IMR-90 (cell line): ENCODE results near the gene PSME4. TPM values are rescaled to one million over a fixed set of nuclear protein-coding genes. Genes with fewer than 3 reads are reported as not detected.

Experiments
- ATAC-seq: fragments of 200-7000 bp; cut with Tn5 transposase; 2 replicates; pipeline ENCODE4 v1.9.1; 2020; ENCODE audit warnings: low read depth, mild to moderate bottlenecking, moderate library complexity
- BruUV-seq: library from RNA; stranded (reverse); fragments of 400-500 nt; replicated peaks from 2 replicates; lab custom pipeline; 2021; lab: Mats Ljungman, UMichigan
- CTCF ChIA-PET: fragments of 300-600 bp; formaldehyde crosslinking; extraction: SDS; loops from one replicate; lab custom pipeline; 2021; ENCODE audit warnings: antibody characterized with exemption; lab: Yijun Ruan, JAX
- POLR2A ChIA-PET: fragments of 300-600 bp; sonication (Branson Sonifier 250); formaldehyde crosslinking; loops from one replicate; lab custom pipeline; 2022; ENCODE audit warnings: antibody characterized with exemption; ENCODE audit not compliant: unreplicated experiment; lab: Charles Lee
- DNase-seq: peaks from one replicate; pipeline ENCODE4 v3.0.0; 2013
- H2AFZ ChIP-seq: replicated peaks from 2 replicates; pipeline ENCODE3; 2013; ENCODE audit warnings: low read length, mild to moderate bottlenecking; ENCODE audit not compliant: poor library complexity
- H2AK5ac ChIP-seq: 2 replicates; pipeline ENCODE4 v1.6.1; 2013; ENCODE audit warnings: low read depth, low read length, inconsistent platforms
- H2AK9ac ChIP-seq: replicated peaks from 2 replicates; pipeline ENCODE3; 2013; ENCODE audit warnings: mild to moderate bottlenecking, low read depth, low read length, moderate library complexity; ENCODE audit not compliant: poor library complexity
- H2BK120ac ChIP-seq: 2 replicates; pipeline ENCODE4 v1.6.1; 2013; ENCODE audit warnings: low read depth, low read length, inconsistent platforms
- H2BK15ac ChIP-seq: 3 replicates; pipeline ENCODE4 v1.6.1; 2013; ENCODE audit warnings: low read depth, low read length, inconsistent platforms
- H2BK20ac ChIP-seq: 2 replicates; pipeline ENCODE4 v1.6.1; 2013; ENCODE audit warnings: low read depth, mild to moderate bottlenecking, inconsistent platforms, low read length, moderate library complexity
- H2BK5ac ChIP-seq: 2 replicates; pipeline ENCODE4 v1.6.1; 2013; ENCODE audit warnings: mild to moderate bottlenecking, low read depth, low read length, inconsistent platforms; ENCODE audit not compliant: poor library complexity, severe bottlenecking
- H3K14ac ChIP-seq: replicated peaks from 2 replicates; pipeline ENCODE4 v1.6.1; 2013; ENCODE audit warnings: low read depth, low read length, inconsistent platforms
- H3K18ac ChIP-seq: 2 replicates; pipeline ENCODE4 v1.6.1; 2013; ENCODE audit warnings: low read depth, low read length, control low read depth
- H3K23ac ChIP-seq: 2 replicates; pipeline ENCODE4 v1.6.1; 2013; ENCODE audit warnings: low read depth, low read length, inconsistent platforms
- H3K27ac ChIP-seq: 2 replicates; pipeline ENCODE4 v1.5.1; 2013; ENCODE audit warnings: mild to moderate bottlenecking, control low read depth, low read length; ENCODE audit not compliant: insufficient read depth
- H3K27me3 ChIP-seq: 2 replicates; pipeline ENCODE4 v1.6.1; 2013; ENCODE audit warnings: low read length; ENCODE audit not compliant: control insufficient read depth, insufficient read depth
- H3K36me3 ChIP-seq: 2 replicates; pipeline ENCODE4 v1.6.1; 2013; ENCODE audit warnings: low read length, mixed read lengths; ENCODE audit not compliant: control insufficient read depth, insufficient read depth
- H3K4ac ChIP-seq: 2 replicates; pipeline ENCODE4 v1.6.1; 2013; ENCODE audit warnings: low read depth, low read length, inconsistent platforms
- H3K4me1 ChIP-seq: 2 replicates; pipeline ENCODE4 v1.6.1; 2013; ENCODE audit warnings: low read length, mixed read lengths; ENCODE audit not compliant: control insufficient read depth, insufficient read depth
- H3K4me2 ChIP-seq: 2 replicates; pipeline ENCODE4 v1.6.1; 2013; ENCODE audit warnings: low read depth, mild to moderate bottlenecking, control low read depth, low read length, moderate library complexity
- H3K4me3 ChIP-seq: 2 replicates; pipeline ENCODE4 v1.5.1; 2013; ENCODE audit warnings: low read depth, mild to moderate bottlenecking, control low read depth, low read length, moderate library complexity; ENCODE audit not compliant: insufficient read depth
- H3K56ac ChIP-seq: 2 replicates; pipeline ENCODE4 v1.6.1; 2013; ENCODE audit warnings: low read length, inconsistent platforms; ENCODE audit not compliant: insufficient read depth; ENCODE audit errors: extremely low read depth
- H3K79me1 ChIP-seq, 2 experiments: 2 replicates each; pipeline ENCODE4 v1.6.1; 2013; ENCODE audit warnings: low read length in 2 of 2, inconsistent platforms in 1 of 2, low read depth in 1 of 2
- H3K9ac ChIP-seq: 2 replicates; pipeline ENCODE4 v1.6.1; 2013; ENCODE audit warnings: low read depth, low read length, control low read depth
- H3K9me1 ChIP-seq: 2 replicates; pipeline ENCODE4 v1.6.1; 2013; ENCODE audit warnings: low read length, inconsistent platforms; ENCODE audit not compliant: insufficient read depth
- H3K9me3 ChIP-seq: 2 replicates; pipeline ENCODE4 v1.6.1; 2013; ENCODE audit warnings: low read length; ENCODE audit not compliant: control insufficient read depth, insufficient read depth
- H4K20me1 ChIP-seq: 2 replicates; pipeline ENCODE4 v1.6.1; 2013; ENCODE audit warnings: low read length, inconsistent platforms; ENCODE audit not compliant: insufficient read depth
- H4K5ac ChIP-seq: 2 replicates; pipeline ENCODE4 v1.6.1; 2013; ENCODE audit warnings: mild to moderate bottlenecking, low read depth, low read length, control low read depth
- H4K8ac ChIP-seq, 2 experiments: 2 replicates each; pipeline ENCODE4 v1.6.1; 2013; ENCODE audit warnings: low read depth in 2 of 2, low read length in 2 of 2, control low read depth in 1 of 2, inconsistent platforms in 1 of 2
- H4K91ac ChIP-seq: 2 replicates; pipeline ENCODE4 v1.6.1; 2013; ENCODE audit warnings: low read depth, low read length, inconsistent platforms; ENCODE audit not compliant: insufficient read depth
- BHLHE40 ChIP-seq: fragments of 150-350 bp; IDR thresholded peaks from 2 replicates; pipeline ENCODE4 v1.6.1; 2016; ENCODE audit warnings: mild to moderate bottlenecking, low read depth, low read length
- CEBPB ChIP-seq: IDR thresholded peaks from 2 replicates; pipeline ENCODE4 v1.6.1; 2012; ENCODE audit warnings: low read depth, low read length, improper control_type of control experiment
- CHD1 ChIP-seq: IDR thresholded peaks from 2 replicates; pipeline ENCODE4 v1.6.1; 2012; ENCODE audit warnings: low read depth, low read length, improper control_type of control experiment
- CTCF ChIP-seq: conservative IDR thresholded peaks from 2 replicates; pipeline ENCODE4 v1.5.1; 2012; ENCODE audit warnings: mild to moderate bottlenecking, low read depth, low read length, improper control_type of control experiment
- FOS ChIP-seq: fragments of 150-350 bp; IDR thresholded peaks from 2 replicates; pipeline ENCODE4 v1.6.1; 2016; ENCODE audit warnings: low read depth, low read length
- MAFK ChIP-seq: IDR thresholded peaks from 2 replicates; pipeline ENCODE4 v1.6.1; 2012; ENCODE audit warnings: low read depth, low read length, improper control_type of control experiment
- MAZ ChIP-seq: IDR thresholded peaks from 2 replicates; pipeline ENCODE4 v1.6.1; 2012; ENCODE audit warnings: low read depth, mild to moderate bottlenecking, low read length, improper control_type of control experiment, moderate library complexity, borderline replicate concordance
- MXI1 ChIP-seq: IDR thresholded peaks from 2 replicates; pipeline ENCODE4 v1.6.1; 2012; ENCODE audit warnings: low read depth, mild to moderate bottlenecking, low read length, moderate library complexity, borderline replicate concordance
- NFE2L2 ChIP-seq: fragments of 150-350 bp; IDR thresholded peaks from 2 replicates; pipeline ENCODE4 v1.6.1; 2016; ENCODE audit warnings: low read depth, mild to moderate bottlenecking, low read length
- POLR2A ChIP-seq: IDR thresholded peaks from 2 replicates; pipeline ENCODE4 v1.6.1; 2012; ENCODE audit warnings: mild to moderate bottlenecking, low read depth, low read length
- RAD21 ChIP-seq: IDR thresholded peaks from 2 replicates; pipeline ENCODE4 v1.6.1; 2012; ENCODE audit warnings: low read length, improper control_type of control experiment
- RCOR1 ChIP-seq: IDR thresholded peaks from 2 replicates; pipeline ENCODE4 v1.6.1; 2012; ENCODE audit warnings: mild to moderate bottlenecking, low read length, improper control_type of control experiment; ENCODE audit not compliant: insufficient replicate concordance
- RFX5 ChIP-seq: IDR thresholded peaks from 2 replicates; pipeline ENCODE4 v1.8.0; 2012; ENCODE audit warnings: low read depth, mild to moderate bottlenecking, low read length, moderate library complexity
- SMC3 ChIP-seq: fragments of 150-350 bp; IDR thresholded peaks from 2 replicates; pipeline ENCODE4 v1.6.1; 2016; ENCODE audit warnings: low read depth, mild to moderate bottlenecking, antibody characterized with exemption, low read length, moderate library complexity
- WGBS, 2 experiments: methylation state at CpG; one replicate each; pipeline versions ENCODE4 v1.1.5 to v1.1.7; 2013; ENCODE audit warnings: missing lambda C conversion rate in 2 of 2; ENCODE audit not compliant: insufficient read length in 1 of 2; ENCODE audit errors: extremely low coverage in 2 of 2; 5-methylcytosine and 5-hydroxymethylcytosine counted together
- dilution Hi-C: fragments of 300-500 bp; cut with HindIII; formaldehyde crosslinking; loops from one replicate; pipeline ENCODE4 v1.14.3; 2018; ENCODE audit warnings: low sequenced_read_pairs; ENCODE audit not compliant: unreplicated experiment
- in situ Hi-C: fragments of 300-500 bp; cut with MboI; formaldehyde crosslinking; loops from 3 replicates; pipeline ENCODE4 v1.14.3; 2019; ENCODE audit warnings: low sequenced_read_pairs, inconsistent platforms, mixed read lengths
- intact Hi-C: fragments of 100-400 bp; cut with micrococcal nuclease; formaldehyde crosslinking; loops from 2 replicates; pipeline ENCODE4 v1.10.0; 2022
- polyA plus RNA-seq, 3 experiments: library from polyadenylated mRNA; depleted of rRNA; stranded (reverse); fragments of >200 nt; gene quantifications; 2 replicates each; pipeline ENCODE4 v1.2.3, GENCODE V29; 2012; ENCODE audit warnings: low replicate concordance in 1 of 3
- total RNA-seq: library from RNA; depleted of rRNA; stranded (reverse); fragments of >200 nt; gene quantifications from 2 replicates; pipeline ENCODE4 v1.2.3, GENCODE V29; 2012
- TF ChIP-seq, protein P1 (sequence below): fragments of 150-350 bp; IDR thresholded peaks from 2 replicates; pipeline ENCODE4 v1.6.1; 2017; ENCODE audit warnings: mild to moderate bottlenecking, antibody characterized with exemption, low read length, low read depth
- TF ChIP-seq, protein P2 (sequence below): fragments of 150-350 bp; IDR thresholded peaks from 2 replicates; pipeline ENCODE4 v1.6.1; 2016; ENCODE audit warnings: low read depth, mild to moderate bottlenecking, low read length, moderate library complexity, borderline replicate concordance

Gene PSME4
- total and polyA plus RNA-seq, 2 of the 4 experiments (the other 2 are of a cell fraction) = 28.2 to 61.3 TPM

DNA sequence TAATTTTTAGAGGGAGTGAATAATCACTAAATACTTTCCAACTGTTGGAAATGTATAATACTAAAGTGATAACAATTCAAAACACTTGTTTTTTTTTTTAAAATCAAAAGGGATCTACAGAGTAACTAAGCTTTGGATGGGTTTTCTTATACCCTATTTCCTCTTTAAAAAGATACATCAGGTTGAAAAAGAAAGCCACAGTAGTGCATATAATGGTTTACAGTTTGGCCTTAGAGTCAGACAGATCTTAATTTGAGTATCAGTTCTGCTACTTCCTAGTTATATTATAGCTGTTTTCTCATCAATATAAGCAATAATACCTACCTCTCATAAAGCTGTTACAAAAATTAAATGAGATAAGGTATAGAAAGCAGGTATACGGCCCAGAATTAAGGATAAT, 28.5 kb downstream of the PSME4 start:
- WGBS, 2 experiments = no CpG with 5 or more reads among the region's 1 CpG
- Histone ChIP-seq H3K36me3 (peaks cover 13% of the 10 kb centered on the region), H2BK5ac (no peak overlapping the region), H3K4me1 (no peaks in the 10 kb centered on the region), H3K79me1 (peaks cover 25 to 46% of the 10 kb centered on the region in 2 experiments), H2AK5ac (no peak overlapping the region), H3K56ac (no peak overlapping the region), H2AK9ac (no peak overlapping the region), H3K9ac (no peak overlapping the region), H3K23ac (no peak overlapping the region), H2BK15ac (no peak overlapping the region), H2BK20ac (no peak overlapping the region), H3K9me1 (peaks cover 5% of the 10 kb centered on the region; the same call in 1 of the 2 replicates), H4K8ac (no peak overlapping the region), H3K4me2 (no peak overlapping the region), H4K20me1 (peaks cover 4% of the 10 kb centered on the region; the same call in 1 of the 2 replicates), H3K18ac (no peak overlapping the region), H3K4ac (no peak overlapping the region), H2BK120ac (no peak overlapping the region), H3K27ac (no peak overlapping the region), H3K14ac (no peak overlapping the region), H3K27me3 (no peaks in the 10 kb centered on the region), H3K4me3 (no peak overlapping the region), H4K5ac (no peak overlapping the region), H2AFZ (no peak overlapping the region), H4K91ac (no peak overlapping the region), H3K9me3 (no peaks in the 10 kb centered on the region)
- intact Hi-C loops (no loop called here), dilution Hi-C loops (no loop called here), in situ Hi-C loops (no loop called here)
- BruUV-seq = no TSS peak
- POLR2A ChIA-PET = no interaction called here
- ATAC-seq (no peak), DNase-seq (no peak)
- CTCF ChIA-PET = interaction anchor here (0.7 kb wide), 1 partner anchor 156 kb away, joined by 3 read pairs; no protein-coding TSS in a partner anchor
- no peak for TF ChIP-seq RAD21
- no peak for TF ChIP-seq MAFK
- no peak for TF ChIP-seq MXI1
- TF ChIP-seq SMC3 = no peak
- TF ChIP-seq CHD1 = no peak
- TF ChIP-seq POLR2A = no peak
- TF ChIP-seq MAZ = no peak
- TF ChIP-seq RCOR1 = no peak
- TF ChIP-seq, protein P1, sequence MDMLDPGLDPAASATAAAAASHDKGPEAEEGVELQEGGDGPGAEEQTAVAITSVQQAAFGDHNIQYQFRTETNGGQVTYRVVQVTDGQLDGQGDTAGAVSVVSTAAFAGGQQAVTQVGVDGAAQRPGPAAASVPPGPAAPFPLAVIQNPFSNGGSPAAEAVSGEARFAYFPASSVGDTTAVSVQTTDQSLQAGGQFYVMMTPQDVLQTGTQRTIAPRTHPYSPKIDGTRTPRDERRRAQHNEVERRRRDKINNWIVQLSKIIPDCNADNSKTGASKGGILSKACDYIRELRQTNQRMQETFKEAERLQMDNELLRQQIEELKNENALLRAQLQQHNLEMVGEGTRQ = no peak
- no peak for TF ChIP-seq NFE2L2
- TF ChIP-seq, protein P2, sequence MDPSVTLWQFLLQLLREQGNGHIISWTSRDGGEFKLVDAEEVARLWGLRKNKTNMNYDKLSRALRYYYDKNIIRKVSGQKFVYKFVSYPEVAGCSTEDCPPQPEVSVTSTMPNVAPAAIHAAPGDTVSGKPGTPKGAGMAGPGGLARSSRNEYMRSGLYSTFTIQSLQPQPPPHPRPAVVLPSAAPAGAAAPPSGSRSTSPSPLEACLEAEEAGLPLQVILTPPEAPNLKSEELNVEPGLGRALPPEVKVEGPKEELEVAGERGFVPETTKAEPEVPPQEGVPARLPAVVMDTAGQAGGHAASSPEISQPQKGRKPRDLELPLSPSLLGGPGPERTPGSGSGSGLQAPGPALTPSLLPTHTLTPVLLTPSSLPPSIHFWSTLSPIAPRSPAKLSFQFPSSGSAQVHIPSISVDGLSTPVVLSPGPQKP = no peak
- TF ChIP-seq BHLHE40 = no peak
- no peak for TF ChIP-seq FOS
- TF ChIP-seq RFX5 = no peak
- TF ChIP-seq CTCF = no peak
- no peak for TF ChIP-seq CEBPB
